ENCODE data around the gene LLGL1. TPM values are rescaled to one million over a fixed set of nuclear protein-coding genes. Genes with fewer than 3 reads are reported as not detected.

LLGL1 gene
- total and polyA plus RNA-seq, 10 of the 15 experiments (the other 5 are each of a cell fraction or from before 2014, with no cell fraction given): 0.02 to 9.2 (median 2.5) TPM

DNA sequence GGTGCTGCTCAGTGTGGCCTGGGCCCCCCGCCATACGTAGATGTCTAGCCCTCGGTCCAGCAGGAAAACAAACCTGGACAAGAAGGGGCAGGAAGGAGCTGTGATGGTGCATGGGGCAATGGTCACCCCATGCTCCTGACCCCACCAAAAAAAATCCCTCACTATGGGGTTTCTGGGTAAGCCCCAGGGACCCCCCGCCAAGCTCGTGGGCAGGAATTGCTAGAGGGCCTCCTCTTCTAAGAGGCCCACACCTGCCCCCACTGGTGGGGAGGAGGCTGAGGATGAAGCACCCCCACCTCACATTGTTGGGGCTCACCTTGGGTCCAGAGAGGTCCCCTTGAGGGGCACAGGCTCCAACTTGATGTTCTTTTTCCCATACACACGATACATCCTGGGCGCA, 23.4 kb downstream of the LLGL1 start:
- ChIA-PET SMC1A (ENCODE audit: uncharacterized antibody, unreplicated experiment) (interaction anchor here (1.6 kb wide), 1 partner anchor 114 kb away, joined by 3 read pairs; the partner anchor contains the start of gene SHMT1), CTCF (interaction anchor here (0.7 to 1.4 kb wide), 3 partner anchors 9 to 114 kb away, joined by 3 to 4 read pairs (median 4); partner anchors contain the start of gene SHMT1), RAD21 (ENCODE audit: unreplicated experiment) (interaction anchor here (0.6 kb wide), 1 partner anchor 15 kb away, joined by 3 read pairs; no protein-coding TSS in a partner anchor), POLR2A (no interaction called here)
- no TSS peak for BruUV-seq (replicated peaks)
- Histone ChIP-seq H4K20me1 (ENCODE audit: control insufficient read depth, insufficient read depth) (no peaks in the 10 kb centered on the region), H3K9me3 (replicated peaks; ENCODE audit: control insufficient read depth, insufficient read depth, low read length) (no peaks in the 10 kb centered on the region), H3K36me3 (ENCODE audit: control insufficient read depth in 2 of 2, insufficient read depth in 2 of 2, low read length in 1 of 2) (peaks cover 10 to 32% of the 10 kb centered on the region in 2 experiments), H3K9ac (ENCODE audit: control insufficient read depth, insufficient read depth, low read length) (no peak overlapping the region), H3K4me3 (no peak overlapping the region), H3K27ac (ENCODE audit: control insufficient read depth, insufficient read depth) (no peak overlapping the region), H3K4me1 (ENCODE audit: control insufficient read depth, insufficient read depth, low read length) (no peaks in the 10 kb centered on the region), H3K79me2 (ENCODE audit: control insufficient read depth, insufficient read depth, low read length) (no peaks in the 10 kb centered on the region), H2AFZ (ENCODE audit: control insufficient read depth, low read depth, low read length) (no peak overlapping the region), H3K27me3 (replicated peaks in 1 of 2; ENCODE audit: control insufficient read depth in 2 of 2, insufficient read depth in 2 of 2, low read length in 1 of 2) (no peaks in the 10 kb centered on the region), H3K4me2 (ENCODE audit: control insufficient read depth, insufficient read depth) (no peak overlapping the region)
- no peak for DNase-seq (ENCODE audit: low read depth, low spot score)
- WGBS (ENCODE audit: insufficient coverage, insufficient replicate concordance, low lambda C conversion rate, missing lambda C conversion rate): 95% methylated on average over 7 of the region's 7 CpGs
- ATAC-seq: no peak
- intact Hi-C loops (cut with micrococcal nuclease; ENCODE audit: unreplicated experiment): no loop called here
- in situ Hi-C loops (cut with MboI): no loop called here
- TF ChIP-seq RUNX3 (IDR thresholded peaks at IDR 0.05; ENCODE audit: low read length) (no peak), CREM (IDR thresholded peaks at IDR 0.05; ENCODE audit: low read depth) (no peak), NR2C1 (IDR thresholded peaks at IDR 0.05) (no peak), CREB1 (IDR thresholded peaks at IDR 0.05; ENCODE audit: low read depth) (no peak), NFYB (IDR thresholded peaks at IDR 0.05; ENCODE audit: insufficient read depth, low read depth, low read length) (no peak), MYC (IDR thresholded peaks at IDR 0.05; ENCODE audit: insufficient read depth, insufficient read length, insufficient replicate concordance, low read length, severe bottlenecking) (no peak), PAX5 (IDR thresholded peaks at IDR 0.05; ENCODE audit: borderline replicate concordance, low read depth, low read length) (no peak), GATAD2B (conservative IDR thresholded peaks at IDR 0.05; ENCODE audit: low read depth) (no peak), HCFC1 (IDR thresholded peaks at IDR 0.05; ENCODE audit: low read length) (no peak), ZNF207 (IDR thresholded peaks at IDR 0.05; ENCODE audit: borderline replicate concordance) (no peak), CBX5 (IDR thresholded peaks at IDR 0.05; ENCODE audit: low read depth) (no peak), TCF3 (IDR thresholded peaks at IDR 0.05; ENCODE audit: borderline replicate concordance, insufficient read depth, low read depth, low read length) (no peak), ZNF384 (IDR thresholded peaks at IDR 0.05; ENCODE audit: borderline replicate concordance, low read depth, low read length) (no peak), GABPA (IDR thresholded peaks at IDR 0.05; ENCODE audit: low read depth) (no peak), ASH2L (IDR thresholded peaks at IDR 0.05; ENCODE audit: borderline replicate concordance, low read depth) (no peak), CHD4 (IDR thresholded peaks at IDR 0.05) (no peak), NR2F1 (conservative IDR thresholded peaks at IDR 0.05) (no peak)
- TF ChIP-seq, protein P1, sequence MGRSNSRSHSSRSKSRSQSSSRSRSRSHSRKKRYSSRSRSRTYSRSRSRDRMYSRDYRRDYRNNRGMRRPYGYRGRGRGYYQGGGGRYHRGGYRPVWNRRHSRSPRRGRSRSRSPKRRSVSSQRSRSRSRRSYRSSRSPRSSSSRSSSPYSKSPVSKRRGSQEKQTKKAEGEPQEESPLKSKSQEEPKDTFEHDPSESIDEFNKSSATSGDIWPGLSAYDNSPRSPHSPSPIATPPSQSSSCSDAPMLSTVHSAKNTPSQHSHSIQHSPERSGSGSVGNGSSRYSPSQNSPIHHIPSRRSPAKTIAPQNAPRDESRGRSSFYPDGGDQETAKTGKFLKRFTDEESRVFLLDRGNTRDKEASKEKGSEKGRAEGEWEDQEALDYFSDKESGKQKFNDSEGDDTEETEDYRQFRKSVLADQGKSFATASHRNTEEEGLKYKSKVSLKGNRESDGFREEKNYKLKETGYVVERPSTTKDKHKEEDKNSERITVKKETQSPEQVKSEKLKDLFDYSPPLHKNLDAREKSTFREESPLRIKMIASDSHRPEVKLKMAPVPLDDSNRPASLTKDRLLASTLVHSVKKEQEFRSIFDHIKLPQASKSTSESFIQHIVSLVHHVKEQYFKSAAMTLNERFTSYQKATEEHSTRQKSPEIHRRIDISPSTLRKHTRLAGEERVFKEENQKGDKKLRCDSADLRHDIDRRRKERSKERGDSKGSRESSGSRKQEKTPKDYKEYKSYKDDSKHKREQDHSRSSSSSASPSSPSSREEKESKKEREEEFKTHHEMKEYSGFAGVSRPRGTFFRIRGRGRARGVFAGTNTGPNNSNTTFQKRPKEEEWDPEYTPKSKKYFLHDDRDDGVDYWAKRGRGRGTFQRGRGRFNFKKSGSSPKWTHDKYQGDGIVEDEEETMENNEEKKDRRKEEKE (IDR thresholded peaks at IDR 0.05): no peak
- TF ChIP-seq, protein P2, sequence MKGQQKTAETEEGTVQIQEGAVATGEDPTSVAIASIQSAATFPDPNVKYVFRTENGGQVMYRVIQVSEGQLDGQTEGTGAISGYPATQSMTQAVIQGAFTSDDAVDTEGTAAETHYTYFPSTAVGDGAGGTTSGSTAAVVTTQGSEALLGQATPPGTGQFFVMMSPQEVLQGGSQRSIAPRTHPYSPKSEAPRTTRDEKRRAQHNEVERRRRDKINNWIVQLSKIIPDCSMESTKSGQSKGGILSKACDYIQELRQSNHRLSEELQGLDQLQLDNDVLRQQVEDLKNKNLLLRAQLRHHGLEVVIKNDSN (IDR thresholded peaks at IDR 0.05; ENCODE audit: borderline replicate concordance, extremely low read length, insufficient read depth, low read depth, low read length): no peak
- FAIRE-seq: no peak

All from GM12878 (cell line).